HCT116 (cell line): ENCODE measurements around the gene FAM131C. TPM values are rescaled to one million over a fixed set of nuclear protein-coding genes. Genes with fewer than 3 reads are reported as not detected.

Experiments
- ATAC-seq: fragments of 200-7000 bp; cut with Tn5 transposase; 2 replicates; pipeline ENCODE4 v1.9.1; 2020; ENCODE audit warnings: mild to moderate bottlenecking, moderate library complexity
- BruUV-seq: library from RNA; stranded (reverse); fragments of 400-500 nt; replicated peaks from 2 replicates; lab custom pipeline; 2021; lab: Mats Ljungman, UMichigan
- CTCF ChIA-PET: fragments of 300-600 bp; sonication (Branson Sonifier 250); formaldehyde crosslinking; loops from one replicate; lab custom pipeline; 2021; ENCODE audit warnings: antibody characterized with exemption; lab: Charles Lee
- POLR2A ChIA-PET: fragments of 300-600, 350-600 bp; sonication (Branson Sonifier 250); formaldehyde crosslinking; loops from one replicate; lab custom pipeline; 2021; ENCODE audit warnings: antibody characterized with exemption; lab: Charles Lee
- RAD21 ChIA-PET, 2 experiments: fragments of 300-600 bp; sonication (Branson Sonifier 250); formaldehyde crosslinking; loops; one replicate each; lab custom pipeline; 2023; ENCODE audit warnings: low total read pairs in 2 of 2; ENCODE audit not compliant: uncharacterized antibody in 2 of 2, unreplicated experiment in 2 of 2, low non-redundant PET in 1 of 2; lab: Charles Lee
- DNase-seq: peaks from one replicate; pipeline ENCODE4 v3.0.0-alpha.2; 2010; ENCODE audit warnings: low read depth, low spot score
- H2AFZ ChIP-seq: fragments of 200-600 bp; shearing (Covaris generic), sonication (generic); 2 replicates; pipeline ENCODE4 v1.6.1; 2017; ENCODE audit warnings: low read depth, mixed run types, mixed read lengths, antibody characterized with exemption, low read length; ENCODE audit not compliant: poor library complexity, severe bottlenecking
- H3K27ac ChIP-seq: 2 replicates; pipeline ENCODE4 v1.5.1; 2012; ENCODE audit warnings: low read depth, low read length
- H3K27me3 ChIP-seq: fragments of 200-600 bp; sonication (generic); 2 replicates; pipeline ENCODE4 v1.6.1; 2016; ENCODE audit warnings: mixed run types, low read length, mixed read lengths; ENCODE audit not compliant: insufficient read depth
- H3K36me3 ChIP-seq, 2 experiments: fragments of 200-500 bp in 1 of 2; fragments of 200-600 bp in 1 of 2; sonication (Bioruptor generic) in 1 of 2; sonication (generic) in 1 of 2; 2 replicates each; pipeline versions ENCODE4 v1.5.1 to v1.6.1; 2014 to 2016; ENCODE audit warnings: low read length in 2 of 2, inconsistent platforms in 1 of 2, mixed read lengths in 1 of 2, mixed run types in 1 of 2; ENCODE audit not compliant: insufficient read depth in 2 of 2, control insufficient read depth in 1 of 2
- H3K4me1 ChIP-seq, 2 experiments: fragments of 200-600 bp in 1 of 2; sonication (generic) in 1 of 2; 2 replicates each; pipeline versions ENCODE4 v1.5.1 to v1.6.1; 2012 to 2017; ENCODE audit warnings: low read length in 2 of 2, inconsistent platforms in 1 of 2, mild to moderate bottlenecking in 1 of 2, mixed read lengths in 1 of 2, mixed run types in 1 of 2, moderate library complexity in 1 of 2; ENCODE audit not compliant: insufficient read depth in 2 of 2, control insufficient read depth in 1 of 2
- H3K4me2 ChIP-seq: fragments of 200-600 bp; sonication (generic); 2 replicates; pipeline ENCODE4 v1.6.1; 2017; ENCODE audit warnings: mixed run types, low read length, mixed read lengths
- H3K4me3 ChIP-seq, 2 experiments: fragments of 200-600 bp in 1 of 2; sonication (generic) in 1 of 2; replicated peaks in 1 of 2; 2 replicates each; pipeline ENCODE4 v1.5.1; 2011 to 2016; ENCODE audit warnings: low read length in 2 of 2, control low read depth in 1 of 2, low read depth in 1 of 2, mild to moderate bottlenecking in 1 of 2, mixed read lengths in 1 of 2, mixed run types in 1 of 2
- H3K79me2 ChIP-seq: fragments of 200-600 bp; sonication (generic); 2 replicates; pipeline ENCODE4 v1.6.1; 2017; ENCODE audit warnings: mild to moderate bottlenecking, mixed run types, low read length, moderate library complexity, mixed read lengths; ENCODE audit not compliant: insufficient read depth
- H3K9ac ChIP-seq: fragments of 200-600 bp; sonication (generic); 2 replicates; pipeline ENCODE4 v1.6.1; 2016; ENCODE audit warnings: low read length, mixed read lengths
- H3K9me2 ChIP-seq: fragments of 200-600 bp; sonication (generic), shearing (Covaris generic); 2 replicates; pipeline ENCODE4 v1.6.1; 2017; ENCODE audit warnings: mixed run types, mild to moderate bottlenecking, moderate library complexity; ENCODE audit not compliant: insufficient read depth
- H3K9me3 ChIP-seq, 2 experiments: fragments of 200-500 bp in 1 of 2; fragments of 200-600 bp in 1 of 2; sonication (Bioruptor generic) in 1 of 2; sonication (generic) in 1 of 2; 2 replicates each; pipeline ENCODE4 v1.6.1; 2014 to 2017; ENCODE audit warnings: low read length in 2 of 2, mixed read lengths in 2 of 2, inconsistent platforms in 1 of 2, low read depth in 1 of 2, mild to moderate bottlenecking in 1 of 2, mixed run types in 1 of 2, moderate library complexity in 1 of 2; ENCODE audit not compliant: control insufficient read depth in 1 of 2, insufficient read depth in 1 of 2
- H4K20me1 ChIP-seq: fragments of 200-600 bp; sonication (generic), shearing (Covaris generic); 2 replicates; pipeline ENCODE4 v1.6.1; 2017; ENCODE audit warnings: mixed run types, mild to moderate bottlenecking, moderate library complexity; ENCODE audit not compliant: insufficient read depth
- ATF3 ChIP-seq: IDR thresholded peaks from 2 replicates; pipeline ENCODE4 v1.6.1; 2012
- CBX3 ChIP-seq: IDR thresholded peaks from 2 replicates; pipeline ENCODE4 v1.6.1; 2012; ENCODE audit warnings: low read depth
- CTCF ChIP-seq, 3 experiments: fragments of 200-600 bp in 1 of 3; sonication (generic) in 1 of 3; IDR thresholded peaks in 2 of 3; conservative IDR thresholded peaks in 1 of 3; 2 replicates each; pipeline ENCODE4 v1.5.1; 2012 to 2017; ENCODE audit warnings: low read depth in 2 of 3, low read length in 2 of 3, antibody characterized with exemption in 1 of 3, borderline replicate concordance in 1 of 3, control low read depth in 1 of 3, mild to moderate bottlenecking in 1 of 3, mixed read lengths in 1 of 3, mixed run types in 1 of 3, moderate library complexity in 1 of 3; ENCODE audit not compliant: insufficient read depth in 1 of 3
- EGR1 ChIP-seq: IDR thresholded peaks from 2 replicates; pipeline ENCODE4 v1.6.1; 2012; ENCODE audit warnings: low read depth
- EZH2 ChIP-seq: fragments of 200-600 bp; sonication (generic); IDR thresholded peaks from 2 replicates; pipeline ENCODE4 v1.6.1; 2017; ENCODE audit warnings: antibody characterized with exemption, mixed run types
- EZH2phosphoT487 ChIP-seq: fragments of 200-600 bp; IDR thresholded peaks from 2 replicates; pipeline ENCODE4 v1.6.1; 2018; ENCODE audit warnings: antibody characterized with exemption, borderline replicate concordance
- FOSL1 ChIP-seq: IDR thresholded peaks from 2 replicates; pipeline ENCODE4 v1.6.1; 2012; ENCODE audit warnings: low read depth
- MAX ChIP-seq: IDR thresholded peaks from 2 replicates; pipeline ENCODE4 v1.6.1; 2012
- POLR2AphosphoS5 ChIP-seq: IDR thresholded peaks from 2 replicates; pipeline ENCODE4 v1.6.1; 2011; ENCODE audit warnings: mild to moderate bottlenecking, low read depth, low read length, moderate library complexity
- RAD21 ChIP-seq: IDR thresholded peaks from 2 replicates; pipeline ENCODE4 v1.6.1; 2012; ENCODE audit warnings: low read depth, mild to moderate bottlenecking
- SRF ChIP-seq: IDR thresholded peaks from 2 replicates; pipeline ENCODE4 v1.6.1; 2012; ENCODE audit warnings: low read depth
- TCF7L2 ChIP-seq: IDR thresholded peaks from 2 replicates; pipeline ENCODE4 v1.7.0; 2011; ENCODE audit warnings: borderline replicate concordance, inconsistent platforms; ENCODE audit not compliant: insufficient read depth, insufficient read length; ENCODE audit errors: extremely low read depth
- YY1 ChIP-seq: IDR thresholded peaks from 2 replicates; pipeline ENCODE4 v1.6.1; 2011; ENCODE audit warnings: low read length, low read depth, moderate library complexity, mild to moderate bottlenecking; ENCODE audit not compliant: insufficient replicate concordance; ENCODE audit errors: extremely low read depth
- ZNF274 ChIP-seq: fragments of 200-500 bp; sonication (Bioruptor generic); IDR thresholded peaks from 2 replicates; pipeline ENCODE4 v1.6.1; 2014; ENCODE audit warnings: mild to moderate bottlenecking, low read depth, low read length, inconsistent platforms
- intact Hi-C: fragments of 100-400 bp; cut with micrococcal nuclease; formaldehyde crosslinking; loops from 2 replicates; pipeline ENCODE4 v1.10.0; 2022
- total RNA-seq: library from RNA; stranded (reverse); gene quantifications from one replicate; pipeline ENCODE4 v1.2.1, GENCODE V29; 2021; ENCODE audit not compliant: unreplicated experiment

The FAM131C gene
- total RNA-seq, 1 experiment from 2014 or later: 11.6 TPM

GRCh38 chr1:16032388-16033102 lies 40.9 kb downstream of the FAM131C start:
- RAD21 ChIA-PET: no interaction called here
- Histone ChIP-seq H2AFZ (no peak overlapping the region), H3K9me2 (no peaks in the 10 kb centered on the region), H3K4me3 (no peak overlapping the region), H3K79me2 (no peaks in the 10 kb centered on the region), H4K20me1 (no peaks in the 10 kb centered on the region), H3K9me3 (no peaks in the 10 kb centered on the region), H3K4me1 (peaks cover 2 to 9% of the 10 kb centered on the region in 2 experiments; a peak in 3 of 4 replicates), H3K27me3 (no peaks in the 10 kb centered on the region), H3K27ac (no peak overlapping the region), H3K9ac (no peak overlapping the region), H3K36me3 (no peaks in the 10 kb centered on the region), H3K4me2 (no peak overlapping the region; the same call in 1 of the 2 replicates)
- CTCF ChIA-PET: no interaction called here
- no peak for TF ChIP-seq EZH2
- TF ChIP-seq ATF3: no peak
- peak; percentile 83 to 94 (median 92) for TF ChIP-seq CTCF (IDR thresholded peaks at IDR 0.05 in 2 of 3, conservative IDR thresholded peaks at IDR 0.05 in 1 of 3; ENCODE audit: borderline replicate concordance in 1 of 3, insufficient read depth in 1 of 3, low read depth in 2 of 3, low read length in 2 of 3)
- no peak; the same call in 1 of the 2 replicates for TF ChIP-seq EGR1
- peak; percentile 97 for TF ChIP-seq RAD21
- ATAC-seq (peak; percentile 98), DNase-seq (peak; percentile 85)
- intact Hi-C loops: no loop called here
- no TSS peak for BruUV-seq
- POLR2A ChIA-PET: no interaction called here

GRCh38 chr1:16031551-16031950 lies 41.9 kb downstream of the FAM131C start:
- Histone ChIP-seq H3K27me3 (no peaks in the 10 kb centered on the region), H3K4me3 (no peak overlapping the region), H3K4me2 (no peak overlapping the region), H3K9me3 (no peaks in the 10 kb centered on the region), H3K79me2 (no peaks in the 10 kb centered on the region), H3K9ac (no peak overlapping the region), H3K4me1 (peaks cover 2 to 18% of the 10 kb centered on the region in 2 experiments; a peak in 3 of 4 replicates), H3K36me3 (no peaks in the 10 kb centered on the region), H2AFZ (no peak overlapping the region), H4K20me1 (no peaks in the 10 kb centered on the region), H3K27ac (no peak overlapping the region), H3K9me2 (no peaks in the 10 kb centered on the region)
- TF ChIP-seq FOSL1 (no peak), ZNF274 (no peak), SRF (no peak), YY1 (no peak), CBX3 (no peak), EZH2phosphoT487 (no peak), MAX (no peak), TCF7L2 (no peak), EZH2 (no peak), POLR2AphosphoS5 (no peak)
- intact Hi-C loops: no loop called here
- no TSS peak for BruUV-seq
- ChIA-PET CTCF (no interaction called here), POLR2A (no interaction called here), RAD21 (no interaction called here)
- ATAC-seq (no peak), DNase-seq (no peak)
